ENCODE measurements around the gene CRABP2. TPM values are rescaled to one million over a fixed set of nuclear protein-coding genes. Genes with fewer than 3 reads are reported as not detected.

Gene CRABP2
- total RNA-seq, 1 donor from 2014 or later: 97.7 TPM

- H3K4me3 ChIP-seq: no peak overlapping the region
- peaks cover 19% of the 10 kb centered on the region for H3K4me1 ChIP-seq
- no peak for TF ChIP-seq CTCF (IDR thresholded peaks at IDR 0.05)
- no peak for TF ChIP-seq POLR2AphosphoS5 (IDR thresholded peaks at IDR 0.05; ENCODE audit: insufficient read depth in 1 of 2, low read depth in 1 of 2)
- no peak for TF ChIP-seq POLR2A (IDR thresholded peaks at IDR 0.05)
- no peak for DNase-seq (ENCODE audit: extremely low spot score in 2 of 2)
- no peak overlapping the region for H3K27ac ChIP-seq
- H3K36me3 ChIP-seq: peaks cover 0 to 32% of the 10 kb centered on the region in 2 donors
- H3K9me3 ChIP-seq: no peaks in the 10 kb centered on the region
- intact Hi-C loops (cut with DNase I): no loop called here
- H3K27me3 ChIP-seq: no peaks in the 10 kb centered on the region
These were observed 15.7 kb upstream of the CRABP2 start for GRCh38 chr1:156721131-156721530.

- H3K36me3 ChIP-seq: peaks cover 0 to 10% of the 10 kb centered on the region in 2 donors
- H3K4me1 ChIP-seq: peaks cover 10% of the 10 kb centered on the region
- no peaks in the 10 kb centered on the region for H3K9me3 ChIP-seq
- no peaks in the 10 kb centered on the region for H3K27me3 ChIP-seq
- DNase-seq (ENCODE audit: extremely low spot score in 2 of 2): no peak
- intact Hi-C loops (cut with DNase I): no loop called here
- no peak overlapping the region for H3K27ac ChIP-seq
- no peak overlapping the region for H3K4me3 ChIP-seq
- no peak for TF ChIP-seq CTCF (IDR thresholded peaks at IDR 0.05)
- no peak for TF ChIP-seq POLR2A (IDR thresholded peaks at IDR 0.05)
- TF ChIP-seq POLR2AphosphoS5 (IDR thresholded peaks at IDR 0.05; ENCODE audit: insufficient read depth in 1 of 2, low read depth in 1 of 2): no peak
These were observed 12.0 kb upstream of the CRABP2 start for GRCh38 chr1:156717351-156717750.

GRCh38 chr1:156714830-156715229 lies 9.4 kb upstream of the CRABP2 start:
- H3K27ac ChIP-seq: no peak overlapping the region
- no peaks in the 10 kb centered on the region for H3K9me3 ChIP-seq
- H3K36me3 ChIP-seq: no peaks in the 10 kb centered on the region
- intact Hi-C loops (cut with DNase I): no loop called here
- TF ChIP-seq POLR2A (IDR thresholded peaks at IDR 0.05): no peak
- TF ChIP-seq POLR2AphosphoS5 (IDR thresholded peaks at IDR 0.05; ENCODE audit: insufficient read depth in 1 of 2, low read depth in 1 of 2): no peak
- TF ChIP-seq CTCF (IDR thresholded peaks at IDR 0.05): no peak
- H3K4me1 ChIP-seq: peaks cover 35% of the 10 kb centered on the region
- DNase-seq (ENCODE audit: extremely low spot score in 2 of 2): no peak
- H3K27me3 ChIP-seq: no peaks in the 10 kb centered on the region
- H3K4me3 ChIP-seq: no peak overlapping the region

GRCh38 chr1:156712626-156713025 lies 7.2 kb upstream of the CRABP2 start:
- TF ChIP-seq POLR2A (IDR thresholded peaks at IDR 0.05) (no peak), CTCF (IDR thresholded peaks at IDR 0.05) (no peak)
- intact Hi-C loops (cut with DNase I): no loop called here
- H3K27ac ChIP-seq: peak overlapping the region; percentile 95

GRCh38 chr1:156711011-156711817 lies 5.8 kb upstream of the CRABP2 start:
- Histone ChIP-seq H3K27ac (peak overlapping the region; percentile 95), H3K4me1 (peaks cover 71% of the 10 kb centered on the region)

More at GRCh38 chr1:156712626-156713025, 7.2 kb upstream of the CRABP2 start:
- DNase-seq (ENCODE audit: extremely low spot score in 2 of 2): no peak
- H3K9me3 ChIP-seq: no peaks in the 10 kb centered on the region
- no peaks in the 10 kb centered on the region for H3K27me3 ChIP-seq
- no peak overlapping the region for H3K4me3 ChIP-seq
- no peaks in the 10 kb centered on the region for H3K36me3 ChIP-seq
- peaks cover 57% of the 10 kb centered on the region for H3K4me1 ChIP-seq

More at GRCh38 chr1:156711011-156711817, 5.8 kb upstream of the CRABP2 start:
- H3K4me3 ChIP-seq: no peak overlapping the region
- no peak for DNase-seq (ENCODE audit: extremely low spot score in 2 of 2)
- no peak for TF ChIP-seq POLR2AphosphoS5 (IDR thresholded peaks at IDR 0.05; ENCODE audit: insufficient read depth in 1 of 2, low read depth in 1 of 2)
- no peaks in the 10 kb centered on the region for H3K9me3 ChIP-seq
- H3K36me3 ChIP-seq: no peaks in the 10 kb centered on the region
- H3K27me3 ChIP-seq: no peaks in the 10 kb centered on the region
- intact Hi-C loops (cut with DNase I): no loop called here

All from vagina (tissue), 2 donors.